Neural crest cell (in vitro differentiated cells): ENCODE results near the gene GUCD1. TPM values are rescaled to one million over a fixed set of nuclear protein-coding genes. Genes with fewer than 3 reads are reported as not detected.

ENCODE experiments used
- DNase-seq: peaks from one replicate; pipeline ENCODE4 v3.0.0; 2021; ENCODE audit warnings: low read depth, mixed read lengths, low spot score
- H3K27ac Mint-ChIP-seq: one replicate; pipeline ENCODE4 v1.8.0; 2021; ENCODE audit warnings: mild to moderate bottlenecking, mixed read lengths; ENCODE audit not compliant: unreplicated experiment
- H3K27me3 Mint-ChIP-seq: 2 replicates; pipeline ENCODE4 v1.8.0; 2021; ENCODE audit warnings: low read depth, mild to moderate bottlenecking, mixed read lengths
- H3K36me3 Mint-ChIP-seq: 2 replicates; pipeline ENCODE4 v1.8.0; 2021; ENCODE audit warnings: low read depth, mild to moderate bottlenecking, mixed read lengths
- H3K4me1 Mint-ChIP-seq: 2 replicates; pipeline ENCODE4 v1.8.0; 2021; ENCODE audit warnings: mixed read lengths
- H3K4me3 Mint-ChIP-seq: one replicate; pipeline ENCODE4 v1.8.0; 2021; ENCODE audit warnings: mild to moderate bottlenecking, mixed read lengths
- H3K9me3 Mint-ChIP-seq: 2 replicates; pipeline ENCODE4 v1.8.0; 2021; ENCODE audit warnings: mixed read lengths
- CTCF ChIP-seq: fragments of 200-600 bp; sonication (generic); conservative IDR thresholded peaks from 2 replicates; pipeline ENCODE4 v1.5.0; 2021; ENCODE audit warnings: antibody characterized with exemption, mild to moderate bottlenecking
- total RNA-seq: library from RNA; stranded (reverse); gene quantifications from 2 replicates; pipeline ENCODE4 v1.2.1, GENCODE V29; 2021

Gene GUCD1
- total RNA-seq, 1 donor from 2014 or later, result 94.9 TPM

GRCh38 chr22:24503137-24503842 is 51.6 kb downstream of the GUCD1 start:
- no peaks in the 10 kb centered on the region for H3K9me3 Mint-ChIP-seq
- H3K4me3 Mint-ChIP-seq, result no peak overlapping the region
- no peaks in the 10 kb centered on the region for H3K36me3 Mint-ChIP-seq
- TF ChIP-seq CTCF, result peak; percentile 70
- peaks cover 23% of the 10 kb centered on the region for H3K27me3 Mint-ChIP-seq
- H3K4me1 Mint-ChIP-seq, result peaks cover 35% of the 10 kb centered on the region
- no peak overlapping the region for H3K27ac Mint-ChIP-seq
- peak; percentile 43 for DNase-seq

DNA sequence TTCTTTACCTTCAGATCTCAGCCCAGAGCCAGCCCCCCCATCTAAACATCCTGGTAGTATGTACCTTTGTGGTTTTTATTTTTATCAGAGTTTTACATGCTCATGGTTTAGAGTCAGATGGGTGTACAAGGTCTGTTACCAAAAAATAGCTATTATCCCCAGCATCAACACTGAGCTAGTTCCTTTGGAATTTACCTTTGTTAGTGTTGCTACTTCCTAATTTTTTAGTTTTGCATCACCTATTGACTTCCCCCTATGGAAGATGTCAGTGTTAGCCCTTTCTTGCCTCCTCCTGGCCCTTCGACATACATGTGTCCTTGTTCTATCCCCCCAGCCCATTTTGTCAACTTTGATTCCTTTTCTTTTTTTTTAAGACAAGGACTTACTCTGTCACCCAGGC is 52.4 kb downstream of the GUCD1 start:
- Mint-ChIP-seq H3K4me3 (peak overlapping the region; percentile 11), H3K27ac (peak overlapping the region; percentile 8), H3K27me3 (peaks cover 27% of the 10 kb centered on the region), H3K9me3 (no peaks in the 10 kb centered on the region), H3K36me3 (no peaks in the 10 kb centered on the region), H3K4me1 (peaks cover 30% of the 10 kb centered on the region)
- DNase-seq, result no peak
- no peak for TF ChIP-seq CTCF

- H3K27ac Mint-ChIP-seq, result no peak overlapping the region
- H3K27me3 Mint-ChIP-seq, result peaks cover 32% of the 10 kb centered on the region
- H3K4me1 Mint-ChIP-seq, result peaks cover 26% of the 10 kb centered on the region
- H3K4me3 Mint-ChIP-seq, result peak overlapping the region; percentile 11
- DNase-seq, result no peak
- TF ChIP-seq CTCF, result no peak
- H3K9me3 Mint-ChIP-seq, result no peaks in the 10 kb centered on the region
- no peaks in the 10 kb centered on the region for H3K36me3 Mint-ChIP-seq
Observed at GRCh38 chr22:24502034-24502433, 52.9 kb downstream of the GUCD1 start.

- Mint-ChIP-seq H3K9me3 (no peaks in the 10 kb centered on the region), H3K27ac (no peak overlapping the region), H3K36me3 (no peaks in the 10 kb centered on the region), H3K27me3 (peaks cover 36% of the 10 kb centered on the region), H3K4me1 (peaks cover 26% of the 10 kb centered on the region), H3K4me3 (no peak overlapping the region)
- no peak for DNase-seq
- TF ChIP-seq CTCF, result no peak
Observed at GRCh38 chr22:24501301-24502005, 53.5 kb downstream of the GUCD1 start.

GRCh38 chr22:24500277-24500820 is 54.6 kb downstream of the GUCD1 start:
- Mint-ChIP-seq H3K27ac (no peak overlapping the region), H3K4me1 (peaks cover 26% of the 10 kb centered on the region), H3K36me3 (no peaks in the 10 kb centered on the region), H3K27me3 (peaks cover 44% of the 10 kb centered on the region), H3K4me3 (no peak overlapping the region), H3K9me3 (no peaks in the 10 kb centered on the region)
- TF ChIP-seq CTCF, result no peak
- DNase-seq, result no peak
